ENCODE data around the gene NR2E3.

The NR2E3 gene

DNA sequence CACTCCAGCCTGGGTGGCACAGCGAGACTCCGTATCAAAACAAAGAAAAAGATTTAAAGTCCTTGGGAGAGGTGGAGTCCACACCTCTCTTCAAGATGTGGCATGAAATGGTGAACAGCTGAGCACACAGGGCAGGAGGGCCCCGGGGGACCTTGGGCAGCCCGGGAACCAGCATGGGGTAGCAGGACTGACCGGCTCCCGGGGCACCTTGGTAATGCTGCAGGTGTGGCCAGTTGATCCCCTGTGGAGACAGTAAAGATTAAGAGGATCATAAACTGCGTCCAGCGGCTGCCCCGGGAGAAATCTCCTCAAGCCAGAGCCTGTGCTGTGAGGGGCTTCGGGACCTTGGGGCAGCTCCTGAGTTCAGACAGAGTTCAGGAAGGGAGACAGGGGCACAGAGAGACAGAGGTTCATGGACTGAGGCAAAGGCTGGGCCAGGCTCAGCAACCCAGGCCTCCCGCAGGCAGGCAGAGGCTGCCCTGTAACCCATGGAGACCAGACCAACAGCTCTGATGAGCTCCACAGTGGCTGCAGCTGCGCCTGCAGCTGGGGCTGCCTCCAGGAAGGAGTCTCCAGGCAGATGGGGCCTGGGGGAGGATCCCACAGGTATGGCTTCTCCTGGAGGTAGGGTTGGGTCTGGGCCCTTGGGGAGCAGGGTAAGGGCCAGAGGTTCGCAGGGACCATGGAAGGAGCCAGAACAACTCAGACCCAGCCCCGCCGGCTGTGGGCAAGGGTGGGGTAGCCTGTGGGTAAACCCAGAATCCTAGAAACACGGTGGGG is at the start of gene NR2E3:
Gene NR2E3 (plus strand): TSS at position 299 of the 780 bp plus-strand sequence. CDS start 190 bp downstream, at position 489.
- TF ChIP-seq GATA2 (IDR thresholded peaks at IDR 0.05; ENCODE audit: low read depth, low read length) = no peak
- TF ChIP-seq GATA3 (IDR thresholded peaks at IDR 0.05; ENCODE audit: low read depth, low read length) = no peak

GRCh38 chr15:71760852-71761251 is 49.5 kb upstream of the NR2E3 start:
- no peak for TF ChIP-seq GATA2 (IDR thresholded peaks at IDR 0.05; ENCODE audit: low read depth, low read length)
- TF ChIP-seq GATA3 (IDR thresholded peaks at IDR 0.05; ENCODE audit: low read depth, low read length) = no peak

- no peak for TF ChIP-seq GATA2 (IDR thresholded peaks at IDR 0.05; ENCODE audit: low read depth, low read length)
- no peak for TF ChIP-seq GATA3 (IDR thresholded peaks at IDR 0.05; ENCODE audit: low read depth, low read length)
These were observed 48.7 kb upstream of the NR2E3 start for GRCh38 chr15:71761649-71762048.

DNA sequence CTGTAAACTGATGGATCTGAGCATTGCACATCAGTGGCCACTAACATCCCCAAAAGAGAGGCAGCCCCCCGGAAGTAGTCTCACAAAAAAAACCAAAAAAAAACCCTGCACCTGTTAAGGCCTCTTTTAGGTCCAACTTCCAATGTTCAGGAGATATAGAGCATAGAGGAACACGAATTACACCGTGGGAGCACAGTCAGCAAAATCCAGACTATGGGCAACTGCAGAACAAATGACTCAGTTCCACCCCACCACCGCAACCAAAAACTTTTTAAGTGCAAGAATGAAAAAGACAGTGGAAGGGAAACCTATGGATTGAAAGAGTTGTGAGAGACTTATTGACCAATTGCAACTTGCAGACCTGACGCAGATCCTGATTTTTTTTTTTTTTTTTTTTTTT is 42.2 kb upstream of the NR2E3 start:
- no peak for TF ChIP-seq GATA3 (IDR thresholded peaks at IDR 0.05; ENCODE audit: low read depth, low read length)
- TF ChIP-seq GATA2 (IDR thresholded peaks at IDR 0.05; ENCODE audit: low read depth, low read length) = no peak

GRCh38 chr15:71773206-71773859 is 37.0 kb upstream of the NR2E3 start:
- no peak for TF ChIP-seq GATA2 (IDR thresholded peaks at IDR 0.05; ENCODE audit: low read depth, low read length)
- TF ChIP-seq GATA3 (IDR thresholded peaks at IDR 0.05; ENCODE audit: low read depth, low read length) = no peak

- TF ChIP-seq GATA3 (IDR thresholded peaks at IDR 0.05; ENCODE audit: low read depth, low read length) (no peak), GATA2 (IDR thresholded peaks at IDR 0.05; ENCODE audit: low read depth, low read length) (no peak)
These were observed 34.5 kb upstream of the NR2E3 start for GRCh38 chr15:71775856-71776255.

DNA sequence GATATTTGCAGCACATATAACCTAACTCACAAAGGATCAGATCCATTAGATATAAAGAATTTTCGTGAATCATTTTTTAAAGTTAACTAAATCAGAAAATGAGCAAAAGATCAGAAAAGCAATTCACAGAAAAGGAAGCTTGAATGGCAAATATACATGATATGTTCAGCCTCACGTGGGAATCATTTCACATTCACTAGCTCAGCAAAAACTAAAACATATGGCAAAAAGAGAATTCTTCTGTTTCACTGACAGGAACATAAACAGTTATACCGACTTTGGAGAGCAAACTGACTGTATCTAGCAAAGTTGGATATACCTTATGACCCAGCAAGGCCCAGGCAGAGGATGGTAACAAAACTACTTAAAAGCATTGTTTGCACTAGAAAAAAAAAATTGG is 34.0 kb upstream of the NR2E3 start:
- TF ChIP-seq GATA2 (IDR thresholded peaks at IDR 0.05; ENCODE audit: low read depth, low read length) (no peak), GATA3 (IDR thresholded peaks at IDR 0.05; ENCODE audit: low read depth, low read length) (no peak)

DNA sequence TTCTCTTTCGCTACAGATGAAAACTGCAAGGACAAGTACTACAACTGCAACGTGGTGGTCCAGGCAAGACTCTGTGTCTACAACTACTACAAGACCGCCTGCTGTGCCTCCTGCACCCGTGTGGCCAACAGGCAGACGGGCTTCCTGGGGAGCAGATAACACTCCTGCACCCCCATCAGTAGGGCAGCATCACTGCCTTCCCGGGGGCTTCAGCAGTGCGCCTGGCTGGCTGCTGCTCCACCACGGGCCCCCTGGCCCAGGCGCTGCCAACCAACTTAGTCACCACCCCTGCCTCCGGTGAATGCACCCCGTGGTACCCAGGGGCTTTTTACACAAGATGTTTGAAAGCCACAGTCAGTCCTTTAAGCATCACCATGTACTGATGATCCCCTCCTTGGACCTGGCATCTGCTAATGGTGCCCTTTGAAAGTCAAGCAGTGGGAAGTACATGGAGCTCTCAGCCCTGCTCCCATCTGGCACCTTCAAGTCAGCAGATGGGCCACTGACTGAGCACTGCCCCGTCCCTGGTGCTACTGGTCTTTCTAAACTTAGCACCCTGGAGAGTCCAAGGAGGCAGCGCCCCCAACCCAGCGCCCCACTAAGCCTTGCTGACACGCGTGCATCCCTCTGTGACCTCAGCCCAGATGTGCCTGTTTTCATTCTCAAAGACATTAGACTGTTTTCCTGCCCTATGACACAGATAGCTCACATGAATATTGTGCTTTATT is 33.0 kb upstream of the NR2E3 start:
- TF ChIP-seq GATA3 (IDR thresholded peaks at IDR 0.05; ENCODE audit: low read depth, low read length) (no peak), GATA2 (IDR thresholded peaks at IDR 0.05; ENCODE audit: low read depth, low read length) (no peak)

DNA sequence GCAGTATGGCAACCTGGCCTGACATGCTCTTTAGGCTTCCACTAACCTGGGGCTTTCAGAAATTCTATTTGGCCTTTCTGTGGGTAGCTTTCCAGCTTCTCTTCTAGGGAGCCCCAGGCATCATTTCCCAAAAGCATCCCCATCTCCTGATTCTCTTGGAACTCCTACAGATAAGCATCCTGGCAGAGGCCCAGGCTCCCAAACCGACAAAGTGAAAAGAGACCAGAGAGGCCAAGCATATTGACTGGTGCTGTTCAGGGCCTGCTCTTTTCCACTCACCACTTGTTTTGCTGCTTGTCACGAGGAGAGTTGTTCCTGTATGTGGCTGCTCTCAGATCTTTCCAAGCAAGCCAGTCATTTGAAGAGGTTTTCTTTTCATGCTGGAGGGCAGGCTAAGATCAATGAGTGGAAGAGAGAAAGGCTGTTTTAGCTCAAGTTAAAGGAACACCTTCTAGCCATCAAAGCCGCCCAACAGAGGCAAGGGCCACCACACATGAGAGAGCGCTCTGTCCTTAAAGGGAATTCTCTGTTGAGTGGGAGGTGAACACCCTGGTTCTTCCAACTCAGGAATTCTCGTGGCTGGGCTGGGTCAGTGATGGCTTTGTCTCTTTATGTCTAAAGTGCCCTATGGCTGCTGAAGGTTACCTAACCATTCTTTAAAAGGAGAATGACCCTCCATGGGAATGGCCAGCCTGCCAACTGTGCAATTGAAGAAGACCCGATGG is 31.1 kb upstream of the NR2E3 start:
- no peak for TF ChIP-seq GATA3 (IDR thresholded peaks at IDR 0.05; ENCODE audit: low read depth, low read length)
- no peak for TF ChIP-seq GATA2 (IDR thresholded peaks at IDR 0.05; ENCODE audit: low read depth, low read length)

- TF ChIP-seq GATA3 (IDR thresholded peaks at IDR 0.05; ENCODE audit: low read depth, low read length) = no peak
- TF ChIP-seq GATA2 (IDR thresholded peaks at IDR 0.05; ENCODE audit: low read depth, low read length) = no peak
These were observed 30.0 kb upstream of the NR2E3 start for GRCh38 chr15:71780115-71780976.

DNA sequence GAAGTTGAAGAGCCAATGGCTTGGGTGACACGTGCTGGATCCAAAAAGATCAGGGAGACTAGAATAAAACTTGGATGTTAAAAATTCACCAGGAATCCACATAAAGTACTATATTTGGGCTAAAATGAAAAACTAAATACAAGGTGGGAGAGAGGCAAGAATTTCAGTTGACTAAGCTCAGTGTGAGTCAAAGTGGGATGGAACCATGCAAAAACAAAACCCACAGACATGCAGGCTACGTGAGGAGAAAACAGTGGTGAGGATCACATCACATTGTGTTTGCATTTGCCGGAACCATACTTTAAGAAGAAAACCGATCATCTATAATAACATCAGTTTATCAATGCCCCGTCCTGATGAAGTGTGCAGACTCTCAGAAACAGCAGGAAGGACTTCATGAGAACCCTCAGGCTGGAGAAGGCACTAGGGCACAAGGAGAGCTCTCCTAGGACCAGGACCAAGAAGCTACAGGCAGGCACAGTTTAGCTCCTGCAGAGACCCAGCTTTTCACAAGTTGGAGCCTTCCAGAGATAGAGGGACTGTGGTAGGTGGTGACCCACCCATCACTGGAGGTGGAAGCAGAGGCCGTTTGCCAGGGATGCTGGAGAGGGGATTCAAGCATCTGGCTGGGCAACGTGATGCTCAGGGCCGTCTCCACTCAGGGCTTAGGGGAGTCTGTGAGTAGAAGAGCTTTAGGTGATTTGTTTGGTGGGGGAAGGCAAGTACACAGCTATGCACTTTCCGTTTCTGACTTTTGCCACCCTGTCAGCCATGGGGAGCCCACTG is 29.0 kb upstream of the NR2E3 start:
- TF ChIP-seq GATA2 (IDR thresholded peaks at IDR 0.05; ENCODE audit: low read depth, low read length) (no peak), GATA3 (IDR thresholded peaks at IDR 0.05; ENCODE audit: low read depth, low read length) (no peak)

DNA sequence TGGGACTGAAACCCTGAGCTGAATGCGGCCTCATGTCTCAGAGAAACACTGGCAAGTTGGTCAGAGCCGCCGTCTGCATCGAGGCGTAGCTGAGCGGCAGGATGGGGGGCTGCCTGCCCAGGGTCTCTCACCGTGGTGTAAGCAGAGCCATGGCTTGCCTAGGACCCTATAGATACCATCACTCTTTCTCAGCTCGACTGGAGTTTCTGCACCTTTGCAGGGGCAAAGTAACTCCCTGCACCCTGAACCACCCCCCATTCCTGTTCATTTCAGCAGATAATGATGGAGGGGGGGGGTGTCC is 28.4 kb upstream of the NR2E3 start:
- no peak for TF ChIP-seq GATA2 (IDR thresholded peaks at IDR 0.05; ENCODE audit: low read depth, low read length)
- no peak for TF ChIP-seq GATA3 (IDR thresholded peaks at IDR 0.05; ENCODE audit: low read depth, low read length)

Data from SH-SY5Y (cell line).